ENCODE measurements around the gene PDZK1IP1. TPM values are rescaled to one million over a fixed set of nuclear protein-coding genes. Genes with fewer than 3 reads are reported as not detected.

Gene PDZK1IP1
- total RNA-seq, 1 donor from 2014 or later: not detected

- Mint-ChIP-seq H3K36me3 (ENCODE audit: low read depth) (no peaks in the 10 kb centered on the region), H3K9me3 (no peaks in the 10 kb centered on the region), H3K27me3 (ENCODE audit: low read depth) (peaks cover 24% of the 10 kb centered on the region), H3K4me1 (peaks cover 11% of the 10 kb centered on the region), H3K4me3 (no peak overlapping the region), H3K27ac (ENCODE audit: unreplicated experiment) (no peak overlapping the region)
- no peak for TF ChIP-seq CTCF (conservative IDR thresholded peaks at IDR 0.05)
- no peak for DNase-seq (ENCODE audit: low read depth, low spot score)
Observed at GRCh38 chr1:47213230-47213963, 23.6 kb upstream of the PDZK1IP1 start.

- no peak overlapping the region for H3K4me3 Mint-ChIP-seq
- TF ChIP-seq CTCF (conservative IDR thresholded peaks at IDR 0.05): no peak
- H3K9me3 Mint-ChIP-seq: no peaks in the 10 kb centered on the region
- H3K27me3 Mint-ChIP-seq (ENCODE audit: low read depth): peaks cover 30% of the 10 kb centered on the region
- H3K36me3 Mint-ChIP-seq (ENCODE audit: low read depth): no peaks in the 10 kb centered on the region
- peaks cover 17% of the 10 kb centered on the region for H3K4me1 Mint-ChIP-seq
- no peak for DNase-seq (ENCODE audit: low read depth, low spot score)
- H3K27ac Mint-ChIP-seq (ENCODE audit: unreplicated experiment): no peak overlapping the region
Observed at GRCh38 chr1:47212636-47213229, 22.9 kb upstream of the PDZK1IP1 start.

- Mint-ChIP-seq H3K27me3 (ENCODE audit: low read depth) (peaks cover 34% of the 10 kb centered on the region), H3K4me3 (no peak overlapping the region), H3K4me1 (peaks cover 18% of the 10 kb centered on the region), H3K9me3 (no peaks in the 10 kb centered on the region), H3K36me3 (ENCODE audit: low read depth) (no peaks in the 10 kb centered on the region), H3K27ac (ENCODE audit: unreplicated experiment) (peak overlapping the region; percentile 50)
- no peak for DNase-seq (ENCODE audit: low read depth, low spot score)
- no peak for TF ChIP-seq CTCF (conservative IDR thresholded peaks at IDR 0.05)
Observed at GRCh38 chr1:47211796-47212269, 22.0 kb upstream of the PDZK1IP1 start.

GRCh38 chr1:47210666-47211065 lies 20.8 kb upstream of the PDZK1IP1 start:
- no peak for TF ChIP-seq CTCF (conservative IDR thresholded peaks at IDR 0.05)
- no peaks in the 10 kb centered on the region for H3K9me3 Mint-ChIP-seq
- H3K4me3 Mint-ChIP-seq: no peak overlapping the region
- peaks cover 43% of the 10 kb centered on the region for H3K27me3 Mint-ChIP-seq (ENCODE audit: low read depth)
- H3K27ac Mint-ChIP-seq (ENCODE audit: unreplicated experiment): peak overlapping the region; percentile 74
- DNase-seq (ENCODE audit: low read depth, low spot score): no peak
- no peaks in the 10 kb centered on the region for H3K36me3 Mint-ChIP-seq (ENCODE audit: low read depth)
- H3K4me1 Mint-ChIP-seq: peaks cover 18% of the 10 kb centered on the region

GRCh38 chr1:47209725-47210325 lies 20.0 kb upstream of the PDZK1IP1 start:
- Mint-ChIP-seq H3K36me3 (ENCODE audit: low read depth) (no peaks in the 10 kb centered on the region), H3K9me3 (no peaks in the 10 kb centered on the region), H3K27ac (ENCODE audit: unreplicated experiment) (no peak overlapping the region), H3K4me3 (no peak overlapping the region), H3K27me3 (ENCODE audit: low read depth) (peaks cover 49% of the 10 kb centered on the region), H3K4me1 (peaks cover 18% of the 10 kb centered on the region)
- DNase-seq (ENCODE audit: low read depth, low spot score): no peak
- TF ChIP-seq CTCF (conservative IDR thresholded peaks at IDR 0.05): no peak
